OCI-LY7 (cell line): ENCODE measurements around the gene CAMSAP2.

Source experiments
- EZH2phosphoT487 ChIP-seq: fragments of 200-600 bp; sonication (generic); IDR thresholded peaks from 2 replicates; pipeline ENCODE4 v1.6.1; 2018; ENCODE audit warnings: low read depth, borderline replicate concordance, mild to moderate bottlenecking, mixed run types, antibody characterized with exemption, low read length, moderate library complexity, mixed read lengths
- TF ChIP-seq, protein P1 (sequence below): fragments of 200-600 bp; sonication (generic); conservative IDR thresholded peaks from 2 replicates; pipeline ENCODE4 v1.5.1; 2014; ENCODE audit warnings: mild to moderate bottlenecking, antibody characterized with exemption, low read length, moderate library complexity, mixed read lengths

GRCh38 chr1:200907611-200908097 lies 169.0 kb downstream of the CAMSAP2 start:
- TF ChIP-seq, protein P1, sequence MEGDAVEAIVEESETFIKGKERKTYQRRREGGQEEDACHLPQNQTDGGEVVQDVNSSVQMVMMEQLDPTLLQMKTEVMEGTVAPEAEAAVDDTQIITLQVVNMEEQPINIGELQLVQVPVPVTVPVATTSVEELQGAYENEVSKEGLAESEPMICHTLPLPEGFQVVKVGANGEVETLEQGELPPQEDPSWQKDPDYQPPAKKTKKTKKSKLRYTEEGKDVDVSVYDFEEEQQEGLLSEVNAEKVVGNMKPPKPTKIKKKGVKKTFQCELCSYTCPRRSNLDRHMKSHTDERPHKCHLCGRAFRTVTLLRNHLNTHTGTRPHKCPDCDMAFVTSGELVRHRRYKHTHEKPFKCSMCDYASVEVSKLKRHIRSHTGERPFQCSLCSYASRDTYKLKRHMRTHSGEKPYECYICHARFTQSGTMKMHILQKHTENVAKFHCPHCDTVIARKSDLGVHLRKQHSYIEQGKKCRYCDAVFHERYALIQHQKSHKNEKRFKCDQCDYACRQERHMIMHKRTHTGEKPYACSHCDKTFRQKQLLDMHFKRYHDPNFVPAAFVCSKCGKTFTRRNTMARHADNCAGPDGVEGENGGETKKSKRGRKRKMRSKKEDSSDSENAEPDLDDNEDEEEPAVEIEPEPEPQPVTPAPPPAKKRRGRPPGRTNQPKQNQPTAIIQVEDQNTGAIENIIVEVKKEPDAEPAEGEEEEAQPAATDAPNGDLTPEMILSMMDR = no peak
- no peak for TF ChIP-seq EZH2phosphoT487
